A673 (cell line): ENCODE results near the gene SLCO4C1.

ENCODE experiments used
- CTCF ChIP-seq: fragments of 300-800, 200-600 bp; sonication (generic); conservative IDR thresholded peaks from 2 replicates; pipeline ENCODE4 v1.5.1; 2017; ENCODE audit warnings: low read depth, mild to moderate bottlenecking, antibody characterized with exemption, low read length, moderate library complexity, mixed read lengths
- EZH2 ChIP-seq: fragments of 200-600 bp; sonication (generic); IDR thresholded peaks from 2 replicates; pipeline ENCODE4 v1.6.1; 2017; ENCODE audit warnings: borderline replicate concordance, low read depth, mild to moderate bottlenecking, mixed read lengths, antibody characterized with exemption, low read length; ENCODE audit not compliant: poor library complexity, severe bottlenecking

- TF ChIP-seq CTCF: no peak
- no peak for TF ChIP-seq EZH2
Measured at GRCh38 chr5:102229685-102230084, 66.4 kb downstream of the SLCO4C1 start.
